ENCODE results near the gene LRCH1. TPM values are rescaled to one million over a fixed set of nuclear protein-coding genes. Genes with fewer than 3 reads are reported as not detected.

The LRCH1 gene
- total RNA-seq, 1 donor from 2014 or later = 29.6 TPM

- Mint-ChIP-seq H3K9me3 (no peaks in the 10 kb centered on the region), H3K27me3 (ENCODE audit: low read depth) (no peaks in the 10 kb centered on the region), H3K4me1 (peaks cover 39% of the 10 kb centered on the region), H3K27ac (no peak overlapping the region), H3K36me3 (peaks cover 20% of the 10 kb centered on the region), H3K4me3 (no peak overlapping the region)
- no peak for TF ChIP-seq CTCF (IDR thresholded peaks at IDR 0.05; ENCODE audit: unreplicated experiment)
- no peak for DNase-seq (ENCODE audit: low spot score in 2 of 2, unreplicated experiment in 2 of 2)
These were observed 116.1 kb downstream of the LRCH1 start for GRCh38 chr13:46668931-46669525.

DNA sequence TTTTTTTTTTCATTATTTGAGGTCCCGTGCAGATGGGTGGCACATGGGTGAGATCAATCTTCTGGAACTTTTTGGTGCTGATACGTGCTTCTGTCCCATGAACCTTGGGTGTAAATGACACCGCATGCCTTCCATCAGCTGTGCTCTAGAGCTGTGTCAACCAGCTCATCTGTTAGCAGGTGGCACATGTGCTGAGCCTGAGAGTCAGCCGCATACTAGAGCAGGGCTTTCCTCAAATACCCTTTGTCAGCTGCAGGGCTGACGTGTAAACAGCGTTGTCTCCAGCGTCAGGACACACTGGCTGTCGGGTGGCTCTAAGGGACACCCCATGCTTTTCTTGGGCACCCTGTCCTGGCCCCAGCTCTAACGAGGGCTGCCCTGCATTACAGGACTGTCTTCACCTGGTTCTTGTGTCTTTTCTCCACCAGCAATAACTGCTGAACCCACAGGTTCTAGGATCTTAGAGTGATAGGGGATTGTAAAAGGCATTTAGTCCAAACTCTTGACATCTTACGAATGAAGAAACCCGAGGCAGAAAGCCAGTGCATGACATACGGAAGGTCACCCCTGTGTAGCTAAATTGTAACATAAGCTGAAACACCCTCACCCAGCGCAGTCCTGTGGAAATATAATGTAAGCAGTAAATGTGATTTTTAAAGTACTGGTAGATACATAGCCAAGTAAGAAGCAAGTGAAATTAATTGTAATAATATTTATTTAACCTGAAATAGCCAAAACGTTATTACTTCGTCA lies 119.5 kb downstream of the LRCH1 start:
- Mint-ChIP-seq H3K36me3 (peaks cover 22% of the 10 kb centered on the region), H3K27me3 (ENCODE audit: low read depth) (no peaks in the 10 kb centered on the region), H3K4me1 (peaks cover 25% of the 10 kb centered on the region), H3K9me3 (peaks cover 3% of the 10 kb centered on the region), H3K4me3 (no peak overlapping the region), H3K27ac (no peak overlapping the region)
- DNase-seq (ENCODE audit: low spot score in 2 of 2, unreplicated experiment in 2 of 2) = no peak
- TF ChIP-seq CTCF (IDR thresholded peaks at IDR 0.05; ENCODE audit: unreplicated experiment) = no peak

- H3K27me3 Mint-ChIP-seq (ENCODE audit: low read depth) = no peaks in the 10 kb centered on the region
- DNase-seq (ENCODE audit: low spot score in 2 of 2, unreplicated experiment in 2 of 2) = no peak
- H3K9me3 Mint-ChIP-seq = peaks cover 3% of the 10 kb centered on the region
- no peak for TF ChIP-seq CTCF (IDR thresholded peaks at IDR 0.05; ENCODE audit: unreplicated experiment)
- H3K27ac Mint-ChIP-seq = peak overlapping the region; percentile 81
- H3K4me3 Mint-ChIP-seq = no peak overlapping the region
- H3K36me3 Mint-ChIP-seq = peaks cover 19% of the 10 kb centered on the region
- peaks cover 13% of the 10 kb centered on the region for H3K4me1 Mint-ChIP-seq
These were observed 122.0 kb downstream of the LRCH1 start for GRCh38 chr13:46675016-46675415.

- TF ChIP-seq CTCF (IDR thresholded peaks at IDR 0.05; ENCODE audit: unreplicated experiment) = no peak
- Mint-ChIP-seq H3K4me3 (no peak overlapping the region), H3K27ac (no peak overlapping the region), H3K9me3 (peaks cover 3% of the 10 kb centered on the region), H3K27me3 (ENCODE audit: low read depth) (no peaks in the 10 kb centered on the region), H3K36me3 (peaks cover 8% of the 10 kb centered on the region), H3K4me1 (peaks cover 11% of the 10 kb centered on the region)
- DNase-seq (ENCODE audit: low spot score in 2 of 2, unreplicated experiment in 2 of 2) = no peak
These were observed 123.4 kb downstream of the LRCH1 start for GRCh38 chr13:46676378-46676725.

- H3K27ac Mint-ChIP-seq = no peak overlapping the region
- peaks cover 2% of the 10 kb centered on the region for H3K36me3 Mint-ChIP-seq
- no peak for TF ChIP-seq CTCF (IDR thresholded peaks at IDR 0.05; ENCODE audit: unreplicated experiment)
- no peak for DNase-seq (ENCODE audit: low spot score in 2 of 2, unreplicated experiment in 2 of 2)
- no peak overlapping the region for H3K4me3 Mint-ChIP-seq
- peaks cover 19% of the 10 kb centered on the region for H3K4me1 Mint-ChIP-seq
- H3K27me3 Mint-ChIP-seq (ENCODE audit: low read depth) = no peaks in the 10 kb centered on the region
- H3K9me3 Mint-ChIP-seq = peaks cover under 1% of the 10 kb centered on the region
These were observed 126.6 kb downstream of the LRCH1 start for GRCh38 chr13:46679369-46680120.
